Measurements from ENCODE around the gene PPIC. TPM values are rescaled to one million over a fixed set of nuclear protein-coding genes. Genes with fewer than 3 reads are reported as not detected.

The PPIC gene
- polyA plus RNA-seq, 4 donors: 35.5 to 45.6 (median 41.0) TPM

Other genes with a start within 250 kb of the PPIC start
- 10 to 100 TPM; 21.6 to 27.6 (median 26.4) TPM for gene SNX24, start 191.1 kb downstream of the PPIC start, polyA plus RNA-seq (ENCODE audit: insufficient read length in 4 of 4)
- gene PRDM6, start 52.5 kb upstream of the PPIC start, polyA plus RNA-seq (ENCODE audit: insufficient read length in 4 of 4): 1 to 10 TPM; 1.2 to 1.7 (median 1.4) TPM

All from right renal pelvis (tissue), 4 donors.